Testis (tissue), 2 donors: ENCODE results near the gene CACNB2.

Source experiments
- CTCF ChIP-seq, 3 experiments: fragments of 450-650 bp in 2 of 3; fragments of 200-600 bp in 1 of 3; sonication (generic) in 1 of 3; IDR thresholded peaks; one replicate each; pipeline ENCODE4 v1.5.1; 2016 to 2019; ENCODE audit warnings: antibody characterized with exemption in 3 of 3, mild to moderate bottlenecking in 2 of 3, moderate library complexity in 1 of 3
- POLR2A ChIP-seq: fragments of 450-650 bp; IDR thresholded peaks from one replicate; pipeline ENCODE4 v1.6.1; 2017; ENCODE audit warnings: antibody characterized with exemption, mild to moderate bottlenecking, moderate library complexity

DNA sequence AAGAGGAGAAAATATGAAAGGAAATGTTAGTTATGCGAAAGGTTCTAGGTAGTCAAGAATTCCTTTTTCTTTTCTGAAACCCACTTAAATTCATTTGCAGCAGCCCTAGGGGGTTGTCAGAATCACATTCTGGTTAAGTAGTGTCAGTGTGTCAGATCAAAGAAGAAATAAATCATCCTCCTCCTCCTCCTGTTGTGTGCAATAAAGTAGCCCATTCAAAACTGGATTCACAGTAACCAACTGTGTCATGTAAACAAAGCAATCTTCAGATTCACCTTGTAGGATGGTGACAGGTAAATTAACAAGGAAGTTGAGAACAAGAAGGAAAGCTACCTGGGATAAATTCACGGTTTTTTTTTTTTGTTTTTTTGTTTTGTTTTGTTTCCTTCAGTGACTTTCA lies 383.6 kb downstream of the CACNB2 start:
- no peak for TF ChIP-seq CTCF (IDR thresholded peaks at IDR 0.05)
- no peak for TF ChIP-seq POLR2A
